HepG2 (cell line): ENCODE results near the gene GDPD5. TPM values are rescaled to one million over a fixed set of nuclear protein-coding genes. Genes with fewer than 3 reads are reported as not detected.
A peak's percentile ranks its signal among the peaks of the same experiment; 100 is the strongest.

Source experiments
- AGO1 ChIP-seq: fragments of 200-400 bp; formaldehyde crosslinking; IDR thresholded peaks from 2 replicates; pipeline ENCODE4 v1.6.1; 2017; ENCODE audit warnings: mild to moderate bottlenecking, low read depth, low read length, moderate library complexity; ENCODE audit not compliant: poor library complexity, severe bottlenecking
- ATF5 ChIP-seq: sonication (generic); formaldehyde crosslinking; IDR thresholded peaks from 2 replicates; pipeline ENCODE4 v1.4.0; 2020; ENCODE audit warnings: mild to moderate bottlenecking, low read depth, missing genetic modification reagents
- ETV6 ChIP-seq: sonication (generic); formaldehyde crosslinking; conservative IDR thresholded peaks from 2 replicates; pipeline ENCODE4 v1.4.0; 2020; ENCODE audit warnings: missing genetic modification reagents
- FOXP4 ChIP-seq: sonication (generic); formaldehyde crosslinking; IDR thresholded peaks from 2 replicates; pipeline ENCODE4 v1.4.0; 2020; ENCODE audit warnings: missing genetic modification reagents
- HOXA5 ChIP-seq: sonication (generic); formaldehyde crosslinking; IDR thresholded peaks from 2 replicates; pipeline ENCODE4 v1.4.0; 2020; ENCODE audit warnings: missing genetic modification reagents
- MAFF ChIP-seq: IDR thresholded peaks from 2 replicates; pipeline ENCODE4 v1.6.1; 2011; ENCODE audit warnings: low read depth, low read length, improper control_type of control experiment
- MLXIP ChIP-seq: sonication (generic); formaldehyde crosslinking; IDR thresholded peaks from 2 replicates; pipeline ENCODE4 v1.9.0; 2021; ENCODE audit warnings: missing genetic modification reagents, borderline replicate concordance
- NCOA5 ChIP-seq: sonication (generic); formaldehyde crosslinking; IDR thresholded peaks from 2 replicates; pipeline ENCODE4 v1.4.0; 2020; ENCODE audit warnings: missing genetic modification reagents
- PATZ1 ChIP-seq: sonication (generic); formaldehyde crosslinking; IDR thresholded peaks from 2 replicates; pipeline ENCODE4 v1.4.0; 2020; ENCODE audit warnings: missing genetic modification reagents
- TARDBP ChIP-seq: sonication (generic); formaldehyde crosslinking; IDR thresholded peaks from 2 replicates; pipeline ENCODE4 v1.8.0; 2022; ENCODE audit warnings: mild to moderate bottlenecking, missing genetic modification reagents
- TEAD3 ChIP-seq: optimal IDR thresholded peaks from 2 replicates; pipeline ENCODE3; 2016; ENCODE audit warnings: borderline replicate concordance
- ZKSCAN8 ChIP-seq: IDR thresholded peaks from 2 replicates; pipeline ENCODE4 v1.6.1; 2016; ENCODE audit warnings: borderline replicate concordance, missing genetic modification reagents, missing compliant biosample characterization
- ZNF30 ChIP-seq: sonication (generic); formaldehyde crosslinking; IDR thresholded peaks from 2 replicates; pipeline ENCODE4 v1.5.0; 2020; ENCODE audit warnings: mild to moderate bottlenecking, missing genetic modification reagents
- ZNF333 ChIP-seq: sonication (generic); formaldehyde crosslinking; IDR thresholded peaks from 2 replicates; pipeline ENCODE4 v1.4.0; 2020; ENCODE audit warnings: mild to moderate bottlenecking, missing genetic modification reagents, borderline replicate concordance
- ZNF33B ChIP-seq: sonication (generic); formaldehyde crosslinking; IDR thresholded peaks from 2 replicates; pipeline ENCODE4 v1.5.1; 2020; ENCODE audit warnings: mild to moderate bottlenecking, missing genetic modification reagents
- ZNF513 ChIP-seq: sonication (generic); formaldehyde crosslinking; conservative IDR thresholded peaks from 2 replicates; pipeline ENCODE4 v1.5.0; 2020; ENCODE audit warnings: missing genetic modification reagents
- ZUFSP ChIP-seq: sonication (generic); formaldehyde crosslinking; IDR thresholded peaks from 2 replicates; pipeline ENCODE4 v1.9.0; 2021; ENCODE audit warnings: missing genetic modification reagents, mild to moderate bottlenecking, borderline replicate concordance
- polyA plus RNA-seq, 8 experiments: library from polyadenylated mRNA; depleted of rRNA in 3 of 8; stranded (reverse) in 7 of 8; unstranded in 1 of 8; fragments of >200 nt; fragmentation: Illumina TruSeq in 4 of 8; extraction: Trizol in 4 of 8; gene quantifications; 2 replicates each; pipeline versions ENCODE4 v1.2.1 to v1.2.3, GENCODE V29; 2011 to 2016; ENCODE audit warnings: low read depth in 4 of 8, missing spikeins in 1 of 8, mixed read lengths in 1 of 8; ENCODE audit not compliant: insufficient read depth in 1 of 8
- total RNA-seq, 5 experiments: library from RNA; depleted of rRNA; stranded (reverse); fragments of >200 nt; fragmentation: Illumina TruSeq; extraction: Trizol; gene quantifications; 2 replicates each; pipeline ENCODE4 v1.2.3, GENCODE V29; 2016; ENCODE audit warnings: low read depth in 1 of 5

The GDPD5 gene
- total and polyA plus RNA-seq, 2 of the 13 experiments (the other 11 are each of a cell fraction or from before 2014, with no cell fraction given), result 55.0 to 67.5 TPM

- no peak for TF ChIP-seq MAFF
- peak; percentile 65; the same call in 1 of the 2 replicates for TF ChIP-seq TARDBP (CRISPR knock-in tag)
- no peak for TF ChIP-seq ETV6 (CRISPR knock-in tag)
- no peak for TF ChIP-seq HOXA5 (CRISPR knock-in tag)
- TF ChIP-seq ZUFSP (CRISPR knock-in tag), result no peak
- no peak for TF ChIP-seq AGO1
- TF ChIP-seq TEAD3 (CRISPR knock-in tag), result peak; percentile 81
- no peak for TF ChIP-seq ATF5 (CRISPR knock-in tag)
- no peak for TF ChIP-seq MLXIP (CRISPR knock-in tag)
- no peak for TF ChIP-seq ZNF30 (CRISPR knock-in tag)
- no peak for TF ChIP-seq ZNF33B (CRISPR knock-in tag)
- TF ChIP-seq FOXP4, result peak; percentile 71
- TF ChIP-seq NCOA5 (CRISPR knock-in tag), result no peak
- peak; percentile 97 for TF ChIP-seq PATZ1 (CRISPR knock-in tag)
- TF ChIP-seq ZKSCAN8, result peak; percentile 51; the same call in 1 of the 2 replicates
- TF ChIP-seq ZNF513, result no peak
- peak; percentile 30; the same call in 1 of the 2 replicates for TF ChIP-seq ZNF333 (CRISPR knock-in tag)
These were observed 1.7 kb downstream of the GDPD5 start (continued) for GRCh38 chr11:75523811-75524664.
